Neural crest cell (in vitro differentiated cells): ENCODE measurements around the gene CSTB. TPM values are rescaled to one million over a fixed set of nuclear protein-coding genes. Genes with fewer than 3 reads are reported as not detected.

Experiments
- DNase-seq: peaks from one replicate; pipeline ENCODE4 v3.0.0; 2021; ENCODE audit warnings: low read depth, mixed read lengths, low spot score
- H3K27ac Mint-ChIP-seq: one replicate; pipeline ENCODE4 v1.8.0; 2021; ENCODE audit warnings: mild to moderate bottlenecking, mixed read lengths; ENCODE audit not compliant: unreplicated experiment
- H3K27me3 Mint-ChIP-seq: 2 replicates; pipeline ENCODE4 v1.8.0; 2021; ENCODE audit warnings: low read depth, mild to moderate bottlenecking, mixed read lengths
- H3K36me3 Mint-ChIP-seq: 2 replicates; pipeline ENCODE4 v1.8.0; 2021; ENCODE audit warnings: low read depth, mild to moderate bottlenecking, mixed read lengths
- H3K4me1 Mint-ChIP-seq: 2 replicates; pipeline ENCODE4 v1.8.0; 2021; ENCODE audit warnings: mixed read lengths
- H3K4me3 Mint-ChIP-seq: one replicate; pipeline ENCODE4 v1.8.0; 2021; ENCODE audit warnings: mild to moderate bottlenecking, mixed read lengths
- H3K9me3 Mint-ChIP-seq: 2 replicates; pipeline ENCODE4 v1.8.0; 2021; ENCODE audit warnings: mixed read lengths
- CTCF ChIP-seq: fragments of 200-600 bp; sonication (generic); conservative IDR thresholded peaks from 2 replicates; pipeline ENCODE4 v1.5.0; 2021; ENCODE audit warnings: antibody characterized with exemption, mild to moderate bottlenecking
- total RNA-seq: library from RNA; stranded (reverse); gene quantifications from 2 replicates; pipeline ENCODE4 v1.2.1, GENCODE V29; 2021

Gene CSTB
- total RNA-seq, 1 donor from 2014 or later = 37.1 TPM

- Mint-ChIP-seq H3K9me3 (no peaks in the 10 kb centered on the region), H3K4me1 (peaks cover 14% of the 10 kb centered on the region), H3K4me3 (no peak overlapping the region), H3K27ac (no peak overlapping the region), H3K27me3 (no peaks in the 10 kb centered on the region), H3K36me3 (no peaks in the 10 kb centered on the region)
- TF ChIP-seq CTCF = no peak
- DNase-seq = no peak
Observed at GRCh38 chr21:43734131-43734927, 41.8 kb downstream of the CSTB start.

DNA sequence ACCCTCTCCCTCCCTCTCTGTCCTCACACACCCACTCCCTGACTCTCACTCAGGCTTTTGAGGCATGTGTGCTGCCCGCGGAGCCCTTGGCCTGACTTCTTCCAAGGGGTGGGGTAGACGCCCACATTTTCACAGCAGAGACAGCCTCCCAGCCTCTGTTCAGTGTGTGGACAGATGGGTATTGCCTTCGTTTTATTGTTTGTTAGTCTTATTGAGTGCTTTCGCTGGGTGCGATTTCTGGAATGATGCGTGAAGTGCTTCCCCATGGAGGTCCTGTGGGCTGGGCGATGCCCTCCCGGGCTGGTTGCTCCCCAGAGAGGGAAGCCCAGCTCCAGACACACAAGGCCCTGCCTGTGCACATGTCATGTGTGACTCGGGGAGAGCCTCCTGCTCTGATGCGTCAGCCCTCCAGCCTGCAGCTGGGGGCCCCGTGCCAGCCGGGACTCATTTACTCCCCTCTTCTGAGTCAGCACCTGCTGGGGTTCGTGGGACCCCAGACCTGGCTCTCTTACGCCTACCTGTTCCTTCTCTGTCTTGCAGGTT, 42.5 kb downstream of the CSTB start:
- TF ChIP-seq CTCF = no peak
- Mint-ChIP-seq H3K27ac (no peak overlapping the region), H3K36me3 (no peaks in the 10 kb centered on the region), H3K4me1 (peaks cover 21% of the 10 kb centered on the region), H3K4me3 (peak overlapping the region; percentile 27), H3K9me3 (no peaks in the 10 kb centered on the region), H3K27me3 (no peaks in the 10 kb centered on the region)
- no peak for DNase-seq

DNA sequence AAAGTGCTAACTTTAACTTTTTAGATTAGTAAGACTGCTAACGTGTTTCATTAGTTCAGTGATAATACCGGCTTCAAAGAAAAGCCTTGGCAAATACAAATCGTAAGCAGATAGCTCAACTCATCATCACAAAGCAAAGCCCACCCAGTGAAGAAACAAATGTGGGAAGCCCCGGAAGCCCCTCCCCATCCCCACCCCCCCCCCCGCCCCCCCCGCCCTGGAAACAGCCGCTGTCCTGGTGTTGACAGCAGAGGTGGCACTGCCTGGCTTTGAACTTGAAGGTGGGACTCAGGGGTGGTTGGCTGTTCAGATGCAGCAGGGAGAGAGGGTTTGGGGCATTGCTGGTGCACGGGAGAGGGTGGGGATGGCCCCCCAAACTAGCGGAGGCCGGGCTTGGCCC, 43.0 kb downstream of the CSTB start:
- no peaks in the 10 kb centered on the region for H3K27me3 Mint-ChIP-seq
- H3K27ac Mint-ChIP-seq = no peak overlapping the region
- H3K4me3 Mint-ChIP-seq = no peak overlapping the region
- no peak for DNase-seq
- no peaks in the 10 kb centered on the region for H3K36me3 Mint-ChIP-seq
- TF ChIP-seq CTCF = no peak
- peaks cover 26% of the 10 kb centered on the region for H3K4me1 Mint-ChIP-seq
- no peaks in the 10 kb centered on the region for H3K9me3 Mint-ChIP-seq

GRCh38 chr21:43731891-43732711, 44.0 kb downstream of the CSTB start:
- no peak for TF ChIP-seq CTCF
- Mint-ChIP-seq H3K4me1 (peaks cover 28% of the 10 kb centered on the region), H3K27me3 (no peaks in the 10 kb centered on the region), H3K27ac (peak overlapping the region; percentile 43), H3K36me3 (no peaks in the 10 kb centered on the region), H3K9me3 (no peaks in the 10 kb centered on the region), H3K4me3 (peak overlapping the region; percentile 2)
- no peak for DNase-seq

DNA sequence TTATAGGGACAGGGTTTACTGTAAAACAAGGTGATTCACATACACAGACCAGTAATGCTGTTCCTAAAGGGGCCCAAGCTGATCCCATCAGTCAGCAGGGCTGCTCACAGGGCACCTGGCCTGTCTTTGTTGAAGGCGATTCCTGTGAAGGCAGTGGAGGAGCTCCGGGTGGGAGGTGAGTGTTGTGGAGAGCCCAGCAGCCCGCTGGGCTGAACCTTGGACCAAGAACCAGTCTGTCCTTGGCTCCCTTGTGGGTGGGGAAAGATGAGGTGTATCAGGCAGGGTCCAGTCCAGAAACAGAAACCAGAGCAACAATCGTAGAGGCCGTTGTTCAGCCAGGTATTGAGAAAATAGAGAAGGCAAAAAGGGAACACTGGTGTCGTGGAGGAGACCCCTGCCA, 44.6 kb downstream of the CSTB start:
- no peak for DNase-seq
- no peaks in the 10 kb centered on the region for H3K27me3 Mint-ChIP-seq
- peaks cover 34% of the 10 kb centered on the region for H3K4me1 Mint-ChIP-seq
- H3K4me3 Mint-ChIP-seq = peak overlapping the region; percentile 34
- peak overlapping the region; percentile 46 for H3K27ac Mint-ChIP-seq
- TF ChIP-seq CTCF = no peak
- no peaks in the 10 kb centered on the region for H3K36me3 Mint-ChIP-seq
- no peaks in the 10 kb centered on the region for H3K9me3 Mint-ChIP-seq
